HepG2 (cell line): Measurements from ENCODE around the gene SLC13A3. TPM values are rescaled to one million over a fixed set of nuclear protein-coding genes. Genes with fewer than 3 reads are reported as not detected.

Experiments
- ATAC-seq: fragments of 200-7000 bp; cut with Tn5 transposase; 3 replicates; pipeline ENCODE4 v1.9.1; 2020; ENCODE audit warnings: mild to moderate bottlenecking, moderate library complexity
- BruUV-seq: library from RNA; stranded (reverse); fragments of 400-500 nt; replicated peaks from 2 replicates; lab custom pipeline; 2021; lab: Mats Ljungman, UMichigan
- CTCF ChIA-PET: fragments of 300-600 bp; formaldehyde crosslinking; extraction: SDS; loops from one replicate; lab custom pipeline; 2021; ENCODE audit warnings: low total read pairs, inconsistent platforms, low intra/inter-chr PET ratio; lab: Yijun Ruan, JAX
- POLR2A ChIA-PET: fragments of 350-600 bp; sonication (Branson Sonifier 250); formaldehyde crosslinking; loops from one replicate; lab custom pipeline; 2020; ENCODE audit warnings: antibody characterized with exemption, inconsistent platforms; lab: Yijun Ruan, JAX
- DNase-seq: peaks from one replicate; pipeline ENCODE4 v3.0.0-alpha.2; 2015; ENCODE audit warnings: low spot score
- FAIRE-seq: peaks from 3 replicates; lab custom pipeline; 2011; peaks lifted over from hg19 to GRCh38; lab: Jason Lieb, UNC
- H2AFZ ChIP-seq: one replicate; pipeline ENCODE4 v1.6.1; 2011; ENCODE audit warnings: low read length, inconsistent platforms
- H3K27ac ChIP-seq: fragments of 300-600 bp; 3 replicates; pipeline ENCODE4 v1.8.0; 2011; ENCODE audit warnings: mixed run types, mild to moderate bottlenecking, mixed read lengths, low read length, inconsistent platforms; ENCODE audit not compliant: insufficient read depth; ENCODE audit errors: extremely low read length
- H3K27me3 ChIP-seq, 2 experiments: fragments of 200-600 bp in 1 of 2; 2 replicates in 1 of 2; 3 replicates in 1 of 2; pipeline versions ENCODE4 v1.6.0 to v1.8.0; 2011; ENCODE audit warnings: low read length in 2 of 2, mild to moderate bottlenecking in 2 of 2, moderate library complexity in 2 of 2, inconsistent platforms in 1 of 2; ENCODE audit not compliant: insufficient read depth in 2 of 2, control insufficient read depth in 1 of 2
- H3K36me3 ChIP-seq, 2 experiments: fragments of 200-600 bp in 1 of 2; replicated peaks in 1 of 2; 2 replicates in 1 of 2; 3 replicates in 1 of 2; pipeline versions ENCODE4 v1.5.1 to v1.8.0; 2011; ENCODE audit warnings: low read length in 2 of 2, inconsistent platforms in 1 of 2; ENCODE audit not compliant: insufficient read depth in 2 of 2, control insufficient read depth in 1 of 2
- H3K4me1 ChIP-seq: 2 replicates; pipeline ENCODE4 v1.5.1; 2012; ENCODE audit warnings: low read length, inconsistent platforms; ENCODE audit not compliant: insufficient read depth
- H3K4me2 ChIP-seq: 2 replicates; pipeline ENCODE4 v1.6.0; 2011; ENCODE audit warnings: low read depth, low read length, inconsistent platforms
- H3K4me3 ChIP-seq, 3 experiments: fragments of 200-600 bp in 1 of 3; sonication (generic), shearing (Covaris generic) in 1 of 3; replicated peaks in 1 of 3; 2 replicates each; pipeline ENCODE4 v1.5.1; 2011 to 2016; ENCODE audit warnings: low read length in 3 of 3, inconsistent platforms in 2 of 3, low read depth in 2 of 3, mild to moderate bottlenecking in 2 of 3, control low read depth in 1 of 3, mixed read lengths in 1 of 3; ENCODE audit not compliant: insufficient read depth in 1 of 3
- H3K79me2 ChIP-seq: one replicate; pipeline ENCODE4 v1.6.1; 2011; ENCODE audit warnings: low read length, inconsistent platforms; ENCODE audit not compliant: insufficient read depth
- H3K9ac ChIP-seq: 2 replicates; pipeline ENCODE4 v1.6.0; 2011; ENCODE audit warnings: mild to moderate bottlenecking, low read depth, low read length, inconsistent platforms; ENCODE audit not compliant: insufficient read depth
- H3K9me3 ChIP-seq: 2 replicates; pipeline ENCODE4 v1.5.1; 2012; ENCODE audit warnings: mild to moderate bottlenecking, low read length
- H4K20me1 ChIP-seq: 2 replicates; pipeline ENCODE4 v1.6.0; 2011; ENCODE audit warnings: inconsistent platforms, mild to moderate bottlenecking, low read length, moderate library complexity; ENCODE audit not compliant: insufficient read depth
- CBX5 ChIP-seq: sonication (generic); formaldehyde crosslinking; IDR thresholded peaks from 2 replicates; pipeline ENCODE4 v1.4.0; 2020; ENCODE audit warnings: missing genetic modification reagents, borderline replicate concordance
- HNRNPLL ChIP-seq: fragments of 200-400 bp; formaldehyde crosslinking; IDR thresholded peaks from 2 replicates; pipeline ENCODE4 v1.6.1; 2017; ENCODE audit warnings: mild to moderate bottlenecking, low read depth, low read length; ENCODE audit not compliant: poor library complexity, severe bottlenecking
- MED13 ChIP-seq: sonication (generic); formaldehyde crosslinking; IDR thresholded peaks from 2 replicates; pipeline ENCODE4 v1.5.0; 2020; ENCODE audit warnings: missing genetic modification reagents
- PHF20 ChIP-seq: sonication (generic); formaldehyde crosslinking; IDR thresholded peaks from 2 replicates; pipeline ENCODE4 v1.5.0; 2020; ENCODE audit warnings: mild to moderate bottlenecking, missing genetic modification reagents
- PRPF4 ChIP-seq: fragments of 200-400 bp; formaldehyde crosslinking; IDR thresholded peaks from 2 replicates; pipeline ENCODE4 v1.6.1; 2016; ENCODE audit warnings: low read length, low read depth; ENCODE audit not compliant: poor library complexity, severe bottlenecking
- SP2 ChIP-seq: sonication (generic); formaldehyde crosslinking; IDR thresholded peaks from 2 replicates; pipeline ENCODE4 v1.5.1; 2020; ENCODE audit warnings: mild to moderate bottlenecking, missing genetic modification reagents
- TGIF2 ChIP-seq: IDR thresholded peaks from 2 replicates; pipeline ENCODE4 v1.6.1; 2016; ENCODE audit warnings: control low read depth, missing compliant biosample characterization
- TP53 ChIP-seq: sonication (generic); formaldehyde crosslinking; conservative IDR thresholded peaks from 2 replicates; pipeline ENCODE4 v1.4.0; 2020; ENCODE audit warnings: missing genetic modification reagents
- WIZ ChIP-seq: sonication (generic); formaldehyde crosslinking; IDR thresholded peaks from 2 replicates; pipeline ENCODE4 v1.5.1; 2020; ENCODE audit warnings: mild to moderate bottlenecking, missing genetic modification reagents
- ZKSCAN8 ChIP-seq: IDR thresholded peaks from 2 replicates; pipeline ENCODE4 v1.6.1; 2016; ENCODE audit warnings: borderline replicate concordance, missing genetic modification reagents, missing compliant biosample characterization
- WGBS: methylation state at CpG from one replicate; pipeline ENCODE4 v1.1.6; 2017; ENCODE audit warnings: low lambda C conversion rate; 5-methylcytosine and 5-hydroxymethylcytosine counted together
- in situ Hi-C: cut with HindIII; loops from 2 replicates; pipeline ENCODE4 v1.10.0; 2017; ENCODE audit warnings: low pct_unique_long_range_greater_than_20kb; ENCODE audit not compliant: extremely low pct_ligation_motif_present
- intact Hi-C: fragments of 100-400 bp; cut with micrococcal nuclease; formaldehyde crosslinking; loops from one replicate; pipeline ENCODE4 v1.10.0; 2022; ENCODE audit not compliant: unreplicated experiment
- polyA plus RNA-seq, 8 experiments: library from polyadenylated mRNA; depleted of rRNA in 3 of 8; stranded (reverse) in 7 of 8; unstranded in 1 of 8; fragments of >200 nt; fragmentation: Illumina TruSeq in 4 of 8; extraction: Trizol in 4 of 8; gene quantifications; 2 replicates each; pipeline versions ENCODE4 v1.2.1 to v1.2.3, GENCODE V29; 2011 to 2016; ENCODE audit warnings: low read depth in 4 of 8, missing spikeins in 1 of 8, mixed read lengths in 1 of 8; ENCODE audit not compliant: insufficient read depth in 1 of 8
- total RNA-seq, 5 experiments: library from RNA; depleted of rRNA; stranded (reverse); fragments of >200 nt; fragmentation: Illumina TruSeq; extraction: Trizol; gene quantifications; 2 replicates each; pipeline ENCODE4 v1.2.3, GENCODE V29; 2016; ENCODE audit warnings: low read depth in 1 of 5
- TF ChIP-seq, protein P1 (sequence below): sonication (generic); formaldehyde crosslinking; IDR thresholded peaks from 2 replicates; pipeline ENCODE4 v1.4.0; 2020; ENCODE audit warnings: missing genetic modification reagents, borderline replicate concordance
- TF ChIP-seq, protein P2 (sequence below): sonication (generic); formaldehyde crosslinking; IDR thresholded peaks from 2 replicates; pipeline ENCODE4 v1.4.0; 2020; ENCODE audit warnings: mild to moderate bottlenecking, missing genetic modification reagents, borderline replicate concordance
- TF ChIP-seq, protein P3 (sequence below): IDR thresholded peaks from 2 replicates; pipeline ENCODE4 v1.6.1; 2016; ENCODE audit warnings: missing biosample characterization, missing genetic modification reagents, low read depth

The SLC13A3 gene
- total and polyA plus RNA-seq, 2 of the 13 experiments (the other 11 are each of a cell fraction or from before 2014, with no cell fraction given), result 66.5 to 76.0 TPM

DNA sequence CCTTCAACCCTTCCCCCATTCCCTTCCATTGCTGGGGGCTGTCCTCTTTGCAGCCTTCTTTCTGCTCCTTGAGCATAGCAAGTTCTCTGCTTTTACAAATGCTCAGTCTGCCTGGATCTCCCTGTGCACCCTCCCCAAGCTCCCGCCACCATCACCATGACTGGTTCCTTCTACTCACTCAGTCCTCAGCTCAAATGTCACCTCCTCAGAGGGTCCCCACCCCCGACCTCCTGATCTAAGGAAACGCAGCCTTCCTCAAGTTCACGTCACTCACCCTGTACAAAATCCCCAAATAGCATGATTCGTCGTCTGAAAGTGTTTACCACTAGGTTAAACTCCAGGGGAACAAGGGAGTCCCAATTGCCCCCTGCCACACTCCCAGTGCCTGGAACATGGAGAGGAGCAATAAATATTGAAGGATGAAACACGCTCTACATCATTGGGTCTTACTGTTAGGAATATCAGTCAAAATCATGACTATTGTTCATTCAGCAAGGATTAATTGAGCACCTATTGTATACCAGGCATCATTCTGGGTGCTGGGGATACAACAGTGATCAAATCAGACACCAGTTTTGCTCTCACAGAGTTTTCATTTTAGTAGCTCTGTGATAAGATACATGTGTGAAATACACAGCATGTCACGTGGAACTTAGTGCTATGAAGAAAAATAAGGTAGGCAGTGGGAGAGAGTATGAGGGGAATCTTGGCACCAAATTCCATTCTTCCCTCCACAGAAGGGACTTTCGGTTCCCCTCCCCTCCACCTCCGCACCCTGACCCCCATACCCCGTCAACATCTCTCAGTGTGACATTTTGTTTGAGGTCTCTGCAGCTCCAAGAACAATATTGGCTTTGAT, 22.4 kb upstream of the SLC13A3 start (continued):
- peak; percentile 98 for TF ChIP-seq ZKSCAN8 (CRISPR knock-in tag)
- TF ChIP-seq MED13 (CRISPR knock-in tag), result peak; percentile 50; the same call in 1 of the 2 replicates
- TF ChIP-seq TGIF2 (CRISPR knock-in tag), result peak; percentile 57; the same call in 1 of the 2 replicates
- peak; percentile 61 for TF ChIP-seq PRPF4

DNA sequence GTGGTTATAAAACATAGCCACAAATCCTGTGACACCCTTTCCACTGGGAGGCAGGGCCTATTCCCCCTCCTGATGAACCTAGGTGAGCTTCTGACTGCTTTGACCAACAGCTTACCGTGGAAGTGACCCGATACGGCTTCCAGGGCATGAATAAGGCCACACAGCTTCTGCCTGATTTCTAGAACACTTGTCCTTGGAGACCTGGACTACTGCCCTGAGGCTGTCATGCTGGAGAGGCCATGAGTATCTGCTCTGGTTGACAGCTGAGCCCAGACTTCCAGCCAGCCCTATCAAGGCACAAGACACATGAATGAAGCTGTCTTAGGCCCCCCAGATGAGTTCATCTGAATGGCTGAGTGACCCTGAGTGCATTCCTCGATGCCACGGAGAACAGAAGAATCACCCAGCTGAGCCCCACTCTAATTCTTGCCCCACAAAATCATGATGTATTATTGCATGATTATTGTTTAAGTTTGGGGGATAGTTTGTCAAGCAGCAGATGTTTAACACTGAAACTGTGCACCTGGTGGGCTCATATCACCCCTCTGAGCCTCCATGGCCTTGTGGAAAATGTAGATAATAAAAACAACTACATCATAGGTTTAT, 21.4 kb upstream of the SLC13A3 start:
- intact Hi-C loops, result no loop called here
- TF ChIP-seq, protein P1, sequence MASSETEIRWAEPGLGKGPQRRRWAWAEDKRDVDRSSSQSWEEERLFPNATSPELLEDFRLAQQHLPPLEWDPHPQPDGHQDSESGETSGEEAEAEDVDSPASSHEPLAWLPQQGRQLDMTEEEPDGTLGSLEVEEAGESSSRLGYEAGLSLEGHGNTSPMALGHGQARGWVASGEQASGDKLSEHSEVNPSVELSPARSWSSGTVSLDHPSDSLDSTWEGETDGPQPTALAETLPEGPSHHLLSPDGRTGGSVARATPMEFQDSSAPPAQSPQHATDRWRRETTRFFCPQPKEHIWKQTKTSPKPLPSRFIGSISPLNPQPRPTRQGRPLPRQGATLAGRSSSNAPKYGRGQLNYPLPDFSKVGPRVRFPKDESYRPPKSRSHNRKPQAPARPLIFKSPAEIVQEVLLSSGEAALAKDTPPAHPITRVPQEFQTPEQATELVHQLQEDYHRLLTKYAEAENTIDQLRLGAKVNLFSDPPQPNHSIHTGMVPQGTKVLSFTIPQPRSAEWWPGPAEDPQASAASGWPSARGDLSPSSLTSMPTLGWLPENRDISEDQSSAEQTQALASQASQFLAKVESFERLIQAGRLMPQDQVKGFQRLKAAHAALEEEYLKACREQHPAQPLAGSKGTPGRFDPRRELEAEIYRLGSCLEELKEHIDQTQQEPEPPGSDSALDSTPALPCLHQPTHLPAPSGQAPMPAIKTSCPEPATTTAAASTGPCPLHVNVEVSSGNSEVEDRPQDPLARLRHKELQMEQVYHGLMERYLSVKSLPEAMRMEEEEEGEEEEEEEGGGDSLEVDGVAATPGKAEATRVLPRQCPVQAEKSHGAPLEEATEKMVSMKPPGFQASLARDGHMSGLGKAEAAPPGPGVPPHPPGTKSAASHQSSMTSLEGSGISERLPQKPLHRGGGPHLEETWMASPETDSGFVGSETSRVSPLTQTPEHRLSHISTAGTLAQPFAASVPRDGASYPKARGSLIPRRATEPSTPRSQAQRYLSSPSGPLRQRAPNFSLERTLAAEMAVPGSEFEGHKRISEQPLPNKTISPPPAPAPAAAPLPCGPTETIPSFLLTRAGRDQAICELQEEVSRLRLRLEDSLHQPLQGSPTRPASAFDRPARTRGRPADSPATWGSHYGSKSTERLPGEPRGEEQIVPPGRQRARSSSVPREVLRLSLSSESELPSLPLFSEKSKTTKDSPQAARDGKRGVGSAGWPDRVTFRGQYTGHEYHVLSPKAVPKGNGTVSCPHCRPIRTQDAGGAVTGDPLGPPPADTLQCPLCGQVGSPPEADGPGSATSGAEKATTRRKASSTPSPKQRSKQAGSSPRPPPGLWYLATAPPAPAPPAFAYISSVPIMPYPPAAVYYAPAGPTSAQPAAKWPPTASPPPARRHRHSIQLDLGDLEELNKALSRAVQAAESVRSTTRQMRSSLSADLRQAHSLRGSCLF (CRISPR knock-in tag), result no peak
- TF ChIP-seq HNRNPLL, result no peak
- TF ChIP-seq, protein P2, sequence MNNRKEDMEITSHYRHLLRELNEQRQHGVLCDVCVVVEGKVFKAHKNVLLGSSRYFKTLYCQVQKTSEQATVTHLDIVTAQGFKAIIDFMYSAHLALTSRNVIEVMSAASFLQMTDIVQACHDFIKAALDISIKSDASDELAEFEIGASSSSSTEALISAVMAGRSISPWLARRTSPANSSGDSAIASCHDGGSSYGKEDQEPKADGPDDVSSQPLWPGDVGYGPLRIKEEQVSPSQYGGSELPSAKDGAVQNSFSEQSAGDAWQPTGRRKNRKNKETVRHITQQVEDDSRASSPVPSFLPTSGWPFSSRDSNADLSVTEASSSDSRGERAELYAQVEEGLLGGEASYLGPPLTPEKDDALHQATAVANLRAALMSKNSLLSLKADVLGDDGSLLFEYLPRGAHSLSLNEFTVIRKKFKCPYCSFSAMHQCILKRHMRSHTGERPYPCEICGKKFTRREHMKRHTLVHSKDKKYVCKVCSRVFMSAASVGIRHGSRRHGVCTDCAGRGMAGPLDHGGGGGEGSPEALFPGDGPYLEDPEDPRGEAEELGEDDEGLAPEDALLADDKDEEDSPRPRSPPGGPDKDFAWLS (CRISPR knock-in tag), result no peak
- TF ChIP-seq SP2 (CRISPR knock-in tag), result 0 out of 2 replicates have a peak, but pooled peaks have one; percentile 4
- TF ChIP-seq, protein P3, sequence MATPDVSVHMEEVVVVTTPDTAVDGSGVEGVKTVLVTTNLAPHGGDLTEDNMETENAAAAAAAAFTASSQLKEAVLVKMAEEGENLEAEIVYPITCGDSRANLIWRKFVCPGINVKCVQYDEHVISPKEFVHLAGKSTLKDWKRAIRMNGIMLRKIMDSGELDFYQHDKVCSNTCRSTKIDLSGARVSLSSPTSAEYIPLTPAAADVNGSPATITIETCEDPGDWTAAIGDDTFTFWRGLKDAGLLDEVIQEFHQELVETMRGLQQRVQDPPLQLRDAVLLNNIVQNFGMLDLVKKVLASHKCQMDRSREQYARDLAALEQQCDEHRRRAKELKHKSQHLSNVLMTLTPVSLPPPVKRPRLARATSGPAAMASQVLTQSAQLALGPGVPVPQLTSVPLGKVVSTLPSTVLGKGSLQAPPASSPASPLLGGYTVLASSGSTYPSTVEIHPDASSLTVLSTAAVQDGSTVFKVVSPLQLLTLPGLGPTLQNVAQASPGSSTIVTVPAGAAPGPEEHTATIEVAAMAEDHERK, result no peak
- 0 out of 2 replicates have a peak, but pooled peaks have one; percentile 23 for TF ChIP-seq PHF20
- TF ChIP-seq TP53 (CRISPR knock-in tag), result no peak
- TF ChIP-seq CBX5 (CRISPR knock-in tag), result no peak
- TF ChIP-seq WIZ (CRISPR knock-in tag), result 0 out of 2 replicates have a peak, but pooled peaks have one; percentile 36

More for the DNA sequence above, 21.4 kb upstream of the SLC13A3 start:
- H3K9ac ChIP-seq, result no peak overlapping the region
- CTCF ChIA-PET, result no interaction called here
- DNase-seq, result no peak
- H2AFZ ChIP-seq, result no peak overlapping the region
- in situ Hi-C loops, result no loop called here
- no peaks in the 10 kb centered on the region for H3K27me3 ChIP-seq
- ATAC-seq, result no peak
- peaks cover 100% of the 10 kb centered on the region for H3K4me1 ChIP-seq
- BruUV-seq, result no TSS peak
- H3K27ac ChIP-seq, result peak overlapping the region; percentile 84
- whole genome bisulfite sequencing, result 97% methylated on average over 5 of the region's 5 CpGs
- FAIRE-seq, result no peak
- peaks cover 45% of the 10 kb centered on the region for H3K9me3 ChIP-seq
- POLR2A ChIA-PET, result interaction anchor here (1.0 to 6.7 kb wide), 10 partner anchors 8 to 149 kb away, joined by 3 to 55 read pairs (median 6); partner anchors contain the start of genes SLC13A3 and TP53RK
- H4K20me1 ChIP-seq, result no peaks in the 10 kb centered on the region
- H3K79me2 ChIP-seq, result no peaks in the 10 kb centered on the region
- no peak overlapping the region for H3K4me2 ChIP-seq
- H3K4me3 ChIP-seq, result no peak overlapping the region
- no peaks in the 10 kb centered on the region for H3K36me3 ChIP-seq
